Esophagus squamous epithelium (tissue), 4 donors: ENCODE measurements around the gene NOXO1.

Source experiments
- POLR2A ChIP-seq, 4 donors: fragments of 450-650 bp; IDR thresholded peaks; one replicate each; pipeline ENCODE4 v1.6.1; 2017; ENCODE audit warnings: antibody characterized with exemption in 4 of 4, mild to moderate bottlenecking in 4 of 4, moderate library complexity in 3 of 4
- TF ChIP-seq, protein P1 (sequence below), 6 experiments: fragments of 450-650 bp in 4 of 6; fragments of 200-600 bp in 2 of 6; sonication (generic) in 2 of 6; IDR thresholded peaks; one replicate each; pipeline ENCODE4 v1.5.1; 2016 to 2019; ENCODE audit warnings: antibody characterized with exemption in 6 of 6, mild to moderate bottlenecking in 4 of 6, moderate library complexity in 4 of 6

DNA sequence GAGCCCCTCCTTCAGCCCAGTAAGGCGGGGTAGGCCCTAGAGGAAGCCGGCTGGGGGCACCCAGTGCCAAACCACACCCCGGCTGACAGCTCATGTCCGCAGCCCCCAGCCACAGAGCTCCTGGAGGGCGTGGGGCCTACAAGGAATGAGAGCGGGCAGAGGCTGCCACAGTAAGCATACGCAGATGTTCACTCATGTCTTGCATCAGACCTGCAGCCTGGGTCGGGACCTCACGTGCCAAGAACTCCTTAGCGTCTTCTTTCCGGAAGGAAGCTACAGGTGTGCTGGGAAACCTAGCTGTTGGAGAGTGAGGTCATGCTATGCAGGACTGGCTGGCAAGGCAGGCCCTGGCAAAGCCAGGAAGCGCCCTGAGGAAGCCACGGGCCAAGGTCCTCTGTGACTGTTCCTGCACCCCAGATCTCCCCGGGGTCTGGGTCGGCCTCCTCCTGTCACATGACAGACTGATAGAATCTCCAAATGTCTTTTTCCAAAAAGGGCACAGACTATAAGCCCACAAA is 26.8 kb upstream of the NOXO1 start:
- TF ChIP-seq, protein P1, sequence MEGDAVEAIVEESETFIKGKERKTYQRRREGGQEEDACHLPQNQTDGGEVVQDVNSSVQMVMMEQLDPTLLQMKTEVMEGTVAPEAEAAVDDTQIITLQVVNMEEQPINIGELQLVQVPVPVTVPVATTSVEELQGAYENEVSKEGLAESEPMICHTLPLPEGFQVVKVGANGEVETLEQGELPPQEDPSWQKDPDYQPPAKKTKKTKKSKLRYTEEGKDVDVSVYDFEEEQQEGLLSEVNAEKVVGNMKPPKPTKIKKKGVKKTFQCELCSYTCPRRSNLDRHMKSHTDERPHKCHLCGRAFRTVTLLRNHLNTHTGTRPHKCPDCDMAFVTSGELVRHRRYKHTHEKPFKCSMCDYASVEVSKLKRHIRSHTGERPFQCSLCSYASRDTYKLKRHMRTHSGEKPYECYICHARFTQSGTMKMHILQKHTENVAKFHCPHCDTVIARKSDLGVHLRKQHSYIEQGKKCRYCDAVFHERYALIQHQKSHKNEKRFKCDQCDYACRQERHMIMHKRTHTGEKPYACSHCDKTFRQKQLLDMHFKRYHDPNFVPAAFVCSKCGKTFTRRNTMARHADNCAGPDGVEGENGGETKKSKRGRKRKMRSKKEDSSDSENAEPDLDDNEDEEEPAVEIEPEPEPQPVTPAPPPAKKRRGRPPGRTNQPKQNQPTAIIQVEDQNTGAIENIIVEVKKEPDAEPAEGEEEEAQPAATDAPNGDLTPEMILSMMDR (IDR thresholded peaks at IDR 0.05) = no peak
- TF ChIP-seq POLR2A (IDR thresholded peaks at IDR 0.05) = peak in 2 of 4 donors; percentile 32 to 55
